IMR-90 (cell line): Measurements from ENCODE around the gene F10.

Experiments
- BHLHE40 ChIP-seq: fragments of 150-350 bp; IDR thresholded peaks from 2 replicates; pipeline ENCODE4 v1.6.1; 2016; ENCODE audit warnings: mild to moderate bottlenecking, low read depth, low read length
- CEBPB ChIP-seq: IDR thresholded peaks from 2 replicates; pipeline ENCODE4 v1.6.1; 2012; ENCODE audit warnings: low read depth, low read length, improper control_type of control experiment
- CTCF ChIP-seq: conservative IDR thresholded peaks from 2 replicates; pipeline ENCODE4 v1.5.1; 2012; ENCODE audit warnings: mild to moderate bottlenecking, low read depth, low read length, improper control_type of control experiment
- FOS ChIP-seq: fragments of 150-350 bp; IDR thresholded peaks from 2 replicates; pipeline ENCODE4 v1.6.1; 2016; ENCODE audit warnings: low read depth, low read length
- MAFK ChIP-seq: IDR thresholded peaks from 2 replicates; pipeline ENCODE4 v1.6.1; 2012; ENCODE audit warnings: low read depth, low read length, improper control_type of control experiment
- MAZ ChIP-seq: IDR thresholded peaks from 2 replicates; pipeline ENCODE4 v1.6.1; 2012; ENCODE audit warnings: low read depth, mild to moderate bottlenecking, low read length, improper control_type of control experiment, moderate library complexity, borderline replicate concordance
- MXI1 ChIP-seq: IDR thresholded peaks from 2 replicates; pipeline ENCODE4 v1.6.1; 2012; ENCODE audit warnings: low read depth, mild to moderate bottlenecking, low read length, moderate library complexity, borderline replicate concordance
- NFE2L2 ChIP-seq: fragments of 150-350 bp; IDR thresholded peaks from 2 replicates; pipeline ENCODE4 v1.6.1; 2016; ENCODE audit warnings: low read depth, mild to moderate bottlenecking, low read length
- POLR2A ChIP-seq: IDR thresholded peaks from 2 replicates; pipeline ENCODE4 v1.6.1; 2012; ENCODE audit warnings: mild to moderate bottlenecking, low read depth, low read length
- RAD21 ChIP-seq: IDR thresholded peaks from 2 replicates; pipeline ENCODE4 v1.6.1; 2012; ENCODE audit warnings: low read length, improper control_type of control experiment
- RCOR1 ChIP-seq: IDR thresholded peaks from 2 replicates; pipeline ENCODE4 v1.6.1; 2012; ENCODE audit warnings: mild to moderate bottlenecking, low read length, improper control_type of control experiment; ENCODE audit not compliant: insufficient replicate concordance
- RFX5 ChIP-seq: IDR thresholded peaks from 2 replicates; pipeline ENCODE4 v1.8.0; 2012; ENCODE audit warnings: low read depth, mild to moderate bottlenecking, low read length, moderate library complexity
- SMC3 ChIP-seq: fragments of 150-350 bp; IDR thresholded peaks from 2 replicates; pipeline ENCODE4 v1.6.1; 2016; ENCODE audit warnings: low read depth, mild to moderate bottlenecking, antibody characterized with exemption, low read length, moderate library complexity
- TF ChIP-seq, protein P1 (sequence below): fragments of 150-350 bp; IDR thresholded peaks from 2 replicates; pipeline ENCODE4 v1.6.1; 2017; ENCODE audit warnings: mild to moderate bottlenecking, antibody characterized with exemption, low read length, low read depth

GRCh38 chr13:113099142-113099541 is 23.5 kb upstream of the F10 start:
- TF ChIP-seq CTCF: no peak
- no peak for TF ChIP-seq RAD21
- no peak for TF ChIP-seq FOS
- TF ChIP-seq POLR2A: no peak
- TF ChIP-seq RCOR1: no peak
- TF ChIP-seq, protein P1, sequence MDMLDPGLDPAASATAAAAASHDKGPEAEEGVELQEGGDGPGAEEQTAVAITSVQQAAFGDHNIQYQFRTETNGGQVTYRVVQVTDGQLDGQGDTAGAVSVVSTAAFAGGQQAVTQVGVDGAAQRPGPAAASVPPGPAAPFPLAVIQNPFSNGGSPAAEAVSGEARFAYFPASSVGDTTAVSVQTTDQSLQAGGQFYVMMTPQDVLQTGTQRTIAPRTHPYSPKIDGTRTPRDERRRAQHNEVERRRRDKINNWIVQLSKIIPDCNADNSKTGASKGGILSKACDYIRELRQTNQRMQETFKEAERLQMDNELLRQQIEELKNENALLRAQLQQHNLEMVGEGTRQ: no peak
- TF ChIP-seq CEBPB: no peak
- TF ChIP-seq RFX5: no peak
- no peak for TF ChIP-seq MAZ
- no peak for TF ChIP-seq NFE2L2
- TF ChIP-seq MXI1: no peak
- TF ChIP-seq SMC3: no peak
- TF ChIP-seq MAFK: no peak
- TF ChIP-seq BHLHE40: no peak
